Measurements from ENCODE around the gene SWT1.

The SWT1 gene

GRCh38 chr1:185137896-185138545 lies 18.9 kb upstream of the SWT1 start:
- TF ChIP-seq CTCF (conservative IDR thresholded peaks at IDR 0.05; ENCODE audit: low read length) (no peak), EZH2phosphoT487 (IDR thresholded peaks at IDR 0.05; ENCODE audit: borderline replicate concordance) (no peak)
- H3K36me3 ChIP-seq (ENCODE audit: insufficient read depth, low read length) = no peaks in the 10 kb centered on the region
- H3K79me2 ChIP-seq (ENCODE audit: insufficient read depth, low read length) = no peaks in the 10 kb centered on the region

GRCh38 chr1:185139246-185139645 lies 17.7 kb upstream of the SWT1 start:
- TF ChIP-seq CTCF (conservative IDR thresholded peaks at IDR 0.05; ENCODE audit: low read length) (no peak), EZH2phosphoT487 (IDR thresholded peaks at IDR 0.05; ENCODE audit: borderline replicate concordance) (no peak)
- Histone ChIP-seq H3K36me3 (ENCODE audit: insufficient read depth, low read length) (no peaks in the 10 kb centered on the region), H3K4me2 (ENCODE audit: low read depth, low read length, poor library complexity, severe bottlenecking) (no peak overlapping the region), H3F3A (ENCODE audit: low read depth) (no peaks in the 10 kb centered on the region), H3K9ac (ENCODE audit: low read depth, low read length, poor library complexity, severe bottlenecking) (no peak overlapping the region), H3K4me3 (ENCODE audit: low read length, poor library complexity, severe bottlenecking) (no peak overlapping the region), H3K79me2 (ENCODE audit: insufficient read depth, low read length) (no peaks in the 10 kb centered on the region), H3K9me3 (ENCODE audit: insufficient read depth, low read depth, low read length) (no peaks in the 10 kb centered on the region), H3K4me1 (ENCODE audit: insufficient read depth, low read length, poor library complexity, severe bottlenecking) (no peaks in the 10 kb centered on the region), H3K27me3 (ENCODE audit: insufficient read depth, low read length, poor library complexity, severe bottlenecking) (no peaks in the 10 kb centered on the region), H2AFZ (ENCODE audit: low read length) (no peak overlapping the region), H3K9me2 (replicated peaks; ENCODE audit: low read depth, low read length) (no peaks in the 10 kb centered on the region), H4K20me1 (ENCODE audit: insufficient read depth, low read length, poor library complexity, severe bottlenecking) (no peaks in the 10 kb centered on the region)

More at GRCh38 chr1:185137896-185138545, 18.9 kb upstream of the SWT1 start:
- Histone ChIP-seq H3F3A (ENCODE audit: low read depth) (no peaks in the 10 kb centered on the region), H3K9ac (ENCODE audit: low read depth, low read length, poor library complexity, severe bottlenecking) (no peak overlapping the region), H3K4me3 (ENCODE audit: low read length, poor library complexity, severe bottlenecking) (no peak overlapping the region), H3K27me3 (ENCODE audit: insufficient read depth, low read length, poor library complexity, severe bottlenecking) (no peaks in the 10 kb centered on the region), H3K4me1 (ENCODE audit: insufficient read depth, low read length, poor library complexity, severe bottlenecking) (no peaks in the 10 kb centered on the region), H3K9me3 (ENCODE audit: insufficient read depth, low read depth, low read length) (no peaks in the 10 kb centered on the region), H3K9me2 (replicated peaks; ENCODE audit: low read depth, low read length) (no peaks in the 10 kb centered on the region), H2AFZ (ENCODE audit: low read length) (no peak overlapping the region), H3K4me2 (ENCODE audit: low read depth, low read length, poor library complexity, severe bottlenecking) (no peak overlapping the region), H4K20me1 (ENCODE audit: insufficient read depth, low read length, poor library complexity, severe bottlenecking) (no peaks in the 10 kb centered on the region)

- Histone ChIP-seq H3K9ac (ENCODE audit: low read depth, low read length, poor library complexity, severe bottlenecking) (no peak overlapping the region), H3K79me2 (ENCODE audit: insufficient read depth, low read length) (no peaks in the 10 kb centered on the region), H3K4me2 (ENCODE audit: low read depth, low read length, poor library complexity, severe bottlenecking) (no peak overlapping the region), H3F3A (ENCODE audit: low read depth) (no peaks in the 10 kb centered on the region), H3K36me3 (ENCODE audit: insufficient read depth, low read length) (no peaks in the 10 kb centered on the region; the same call in 1 of the 2 replicates), H3K4me3 (ENCODE audit: low read length, poor library complexity, severe bottlenecking) (no peak overlapping the region), H3K9me3 (ENCODE audit: insufficient read depth, low read depth, low read length) (no peaks in the 10 kb centered on the region), H4K20me1 (ENCODE audit: insufficient read depth, low read length, poor library complexity, severe bottlenecking) (no peaks in the 10 kb centered on the region), H2AFZ (ENCODE audit: low read length) (no peak overlapping the region), H3K4me1 (ENCODE audit: insufficient read depth, low read length, poor library complexity, severe bottlenecking) (no peaks in the 10 kb centered on the region), H3K9me2 (replicated peaks; ENCODE audit: low read depth, low read length) (no peaks in the 10 kb centered on the region), H3K27me3 (ENCODE audit: insufficient read depth, low read length, poor library complexity, severe bottlenecking) (no peaks in the 10 kb centered on the region)
- TF ChIP-seq CTCF (conservative IDR thresholded peaks at IDR 0.05; ENCODE audit: low read length) (no peak), EZH2phosphoT487 (IDR thresholded peaks at IDR 0.05; ENCODE audit: borderline replicate concordance) (no peak)
Observed at GRCh38 chr1:185144233-185144632, 12.7 kb upstream of the SWT1 start.

Measured in Loucy (cell line).